ENCODE measurements around the gene TRIM56. TPM values are rescaled to one million over a fixed set of nuclear protein-coding genes. Genes with fewer than 3 reads are reported as not detected.
"Not testable (repeated sequence)": the region's sequence is repeated elsewhere in the genome, so short reads cannot be mapped to it uniquely, and the experiment has no call there.

The TRIM56 gene
- total and polyA plus RNA-seq, 11 donors: 7.9 to 37.4 (median 13.8) TPM

- H3K9me3 ChIP-seq: no peaks in the 10 kb centered on the region
- no peaks in the 10 kb centered on the region for H3K36me3 ChIP-seq
- peaks cover 0 to 60% (median 18%) of the 10 kb centered on the region in 9 donors for H3K27me3 ChIP-seq
- no peaks in the 10 kb centered on the region for H3K4me1 ChIP-seq
- no peak overlapping the region for H3K27ac ChIP-seq
- intact Hi-C loops (cut with DNase I): loop anchor here (1.0 to 10.0 kb wide), 10 partner anchors 92 to 355 kb away; partner anchors contain the start of genes MUC12 (in 4 of the 10), ACHE (in 1 of the 10) and POP7 (in 1 of the 10)
- DNase-seq (no peak), ATAC-seq (no peak)
- TF ChIP-seq CTCF (IDR thresholded peaks at IDR 0.05) (peak in 1 of 12 donors; percentile 7), POLR2A (IDR thresholded peaks at IDR 0.05) (no peak)
- H3K4me3 ChIP-seq: no peak overlapping the region
- 27 to 33% (median 32%) methylated on average over 9 of the region's 9 CpGs for WGBS, 4 donors
These were observed 25.7 kb upstream of the TRIM56 start for GRCh38 chr7:101059620-101059942.

GRCh38 chr7:101060992-101061391, 24.3 kb upstream of the TRIM56 start:
- no peak overlapping the region for H3K4me3 ChIP-seq
- WGBS, 4 donors: 77 to 81% (median 80%) methylated on average over 5 of the region's 5 CpGs
- no peaks in the 10 kb centered on the region for H3K4me1 ChIP-seq
- intact Hi-C loops (cut with DNase I): no loop called here
- no peaks in the 10 kb centered on the region for H3K9me3 ChIP-seq
- H3K27me3 ChIP-seq: peaks cover 0 to 67% (median 25%) of the 10 kb centered on the region in 9 donors
- ATAC-seq: no peak
- TF ChIP-seq POLR2A (IDR thresholded peaks at IDR 0.05) (no peak), CTCF (IDR thresholded peaks at IDR 0.05) (no peak)
- H3K36me3 ChIP-seq: no peaks in the 10 kb centered on the region
- H3K27ac ChIP-seq: no peak overlapping the region
- no peak for DNase-seq

- H3K9me3 ChIP-seq; H3K4me1 ChIP-seq; intact Hi-C loops (cut with DNase I); H3K4me3 ChIP-seq; ATAC-seq; H3K36me3 ChIP-seq; DNase-seq; H3K27ac ChIP-seq: not testable (repeated sequence)
- H3K27me3 ChIP-seq: peaks cover 0 to 74% (median 41%) of the 10 kb centered on the region in 9 donors
- WGBS, 4 donors: 70 to 76% (median 71%) methylated on average over 9 of the region's 9 CpGs
These were observed 21.1 kb upstream of the TRIM56 start for GRCh38 chr7:101064176-101064550.

- 61 to 69% (median 67%) methylated on average over 3 of the region's 3 CpGs for WGBS, 4 donors
- intact Hi-C loops (cut with DNase I); H3K27ac ChIP-seq; DNase-seq; H3K4me3 ChIP-seq; H3K36me3 ChIP-seq; H3K9me3 ChIP-seq; H3K4me1 ChIP-seq; ATAC-seq: not testable (repeated sequence)
- peaks cover 0 to 67% (median 34%) of the 10 kb centered on the region in 9 donors for H3K27me3 ChIP-seq
These were observed 20.1 kb upstream of the TRIM56 start for GRCh38 chr7:101065162-101065561.

- WGBS, 4 donors: 24 to 41% (median 29%) methylated on average over 15 of the region's 15 CpGs
- peaks cover 0 to 55% (median 27%) of the 10 kb centered on the region in 9 donors for H3K27me3 ChIP-seq
- intact Hi-C loops (cut with DNase I): no loop called here
These were observed 19.0 kb upstream of the TRIM56 start for GRCh38 chr7:101066141-101066832.

More at GRCh38 chr7:101066141-101066832, 19.0 kb upstream of the TRIM56 start:
- no peak overlapping the region for H3K4me3 ChIP-seq
- ATAC-seq (peak in 3 of 4 donors; percentile 29 to 47 (median 30)), DNase-seq (peak in 2 of 5 donors; percentile 37 to 60)
- H3K27ac ChIP-seq: no peak overlapping the region
- no peak for TF ChIP-seq POLR2A (IDR thresholded peaks at IDR 0.05)
- no peak for TF ChIP-seq CTCF (IDR thresholded peaks at IDR 0.05)
- no peaks in the 10 kb centered on the region for H3K9me3 ChIP-seq
- H3K4me1 ChIP-seq: no peaks in the 10 kb centered on the region
- H3K36me3 ChIP-seq: no peaks in the 10 kb centered on the region

All from heart left ventricle (tissue), 16 donors.